Activated CD4-positive, alpha-beta memory T cell treated with anti-CD3 and anti-CD28 coated beads for 36 hours (primary cell): Measurements from ENCODE around the gene EIF4G1. TPM values are rescaled to one million over a fixed set of nuclear protein-coding genes. Genes with fewer than 3 reads are reported as not detected.

ENCODE experiments used
- CTCF ChIA-PET: fragments of 350-600 bp; sonication (Branson Sonifier 250); formaldehyde crosslinking; loops from one replicate; lab custom pipeline; 2021; ENCODE audit warnings: antibody characterized with exemption, inconsistent platforms; lab: Charles Lee
- POLR2A ChIA-PET: fragments of 350-600 bp; sonication (Branson Sonifier 250); formaldehyde crosslinking; loops from one replicate; lab custom pipeline; 2021; ENCODE audit warnings: antibody characterized with exemption; lab: Charles Lee
- DNase-seq: peaks from one replicate; pipeline ENCODE4 v3.0.0-alpha.2; 2020
- H3K27ac Mint-ChIP-seq: one replicate; pipeline ENCODE4 v1.8.0; 2021; ENCODE audit warnings: mixed read lengths
- H3K27me3 Mint-ChIP-seq: one replicate; pipeline ENCODE4 v1.8.0; 2021; ENCODE audit warnings: mixed read lengths
- H3K36me3 Mint-ChIP-seq: one replicate; pipeline ENCODE4 v1.8.0; 2021; ENCODE audit warnings: mixed read lengths
- H3K4me1 Mint-ChIP-seq: one replicate; pipeline ENCODE4 v1.8.0; 2021; ENCODE audit warnings: low read depth, mixed read lengths
- H3K4me3 Mint-ChIP-seq: one replicate; pipeline ENCODE4 v1.8.0; 2021; ENCODE audit warnings: mild to moderate bottlenecking, mixed read lengths
- H3K9me3 Mint-ChIP-seq: one replicate; pipeline ENCODE4 v1.8.0; 2021; ENCODE audit warnings: mixed read lengths
- intact Hi-C: fragments of 100-400 bp; cut with micrococcal nuclease; formaldehyde crosslinking; loops from one replicate; pipeline ENCODE4 v1.15.1; 2023
- total RNA-seq, 2 experiments: library from RNA; stranded (reverse); gene quantifications; one replicate each; pipeline ENCODE4 v1.2.3, GENCODE V29; 2021

EIF4G1 gene
- total RNA-seq, 2 experiments from 2014 or later = 410 to 432 TPM

DNA sequence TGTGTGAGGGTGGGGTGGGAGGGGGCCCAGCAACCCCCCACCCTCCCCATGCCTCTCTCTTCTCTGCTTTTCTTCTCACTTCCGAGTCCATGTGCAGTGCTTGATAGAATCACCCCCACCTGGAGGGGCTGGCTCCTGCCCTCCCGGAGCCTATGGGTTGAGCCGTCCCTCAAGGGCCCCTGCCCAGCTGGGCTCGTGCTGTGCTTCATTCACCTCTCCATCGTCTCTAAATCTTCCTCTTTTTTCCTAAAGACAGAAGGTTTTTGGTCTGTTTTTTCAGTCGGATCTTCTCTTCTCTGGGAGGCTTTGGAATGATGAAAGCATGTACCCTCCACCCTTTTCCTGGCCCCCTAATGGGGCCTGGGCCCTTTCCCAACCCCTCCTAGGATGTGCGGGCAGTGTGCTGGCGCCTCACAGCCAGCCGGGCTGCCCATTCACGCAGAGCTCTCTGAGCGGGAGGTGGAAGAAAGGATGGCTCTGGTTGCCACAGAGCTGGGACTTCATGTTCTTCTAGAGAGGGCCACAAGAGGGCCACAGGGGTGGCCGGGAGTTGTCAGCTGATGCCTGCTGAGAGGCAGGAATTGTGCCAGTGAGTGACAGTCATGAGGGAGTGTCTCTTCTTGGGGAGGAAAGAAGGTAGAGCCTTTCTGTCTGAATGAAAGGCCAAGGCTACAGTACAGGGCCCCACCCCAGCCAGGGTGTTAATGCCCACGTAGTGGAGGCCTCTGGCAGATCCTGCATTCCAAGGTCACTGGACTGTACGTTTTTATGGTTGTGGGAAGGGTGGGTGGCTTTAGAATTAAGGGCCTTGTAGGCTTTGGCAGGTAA is 31.1 kb downstream of the EIF4G1 start:
- CTCF ChIA-PET = interaction anchor here (0.5 to 1.5 kb wide), 3 partner anchors 9 to 22 kb away, joined by 3 to 9 read pairs (median 3); no protein-coding TSS in a partner anchor

DNA sequence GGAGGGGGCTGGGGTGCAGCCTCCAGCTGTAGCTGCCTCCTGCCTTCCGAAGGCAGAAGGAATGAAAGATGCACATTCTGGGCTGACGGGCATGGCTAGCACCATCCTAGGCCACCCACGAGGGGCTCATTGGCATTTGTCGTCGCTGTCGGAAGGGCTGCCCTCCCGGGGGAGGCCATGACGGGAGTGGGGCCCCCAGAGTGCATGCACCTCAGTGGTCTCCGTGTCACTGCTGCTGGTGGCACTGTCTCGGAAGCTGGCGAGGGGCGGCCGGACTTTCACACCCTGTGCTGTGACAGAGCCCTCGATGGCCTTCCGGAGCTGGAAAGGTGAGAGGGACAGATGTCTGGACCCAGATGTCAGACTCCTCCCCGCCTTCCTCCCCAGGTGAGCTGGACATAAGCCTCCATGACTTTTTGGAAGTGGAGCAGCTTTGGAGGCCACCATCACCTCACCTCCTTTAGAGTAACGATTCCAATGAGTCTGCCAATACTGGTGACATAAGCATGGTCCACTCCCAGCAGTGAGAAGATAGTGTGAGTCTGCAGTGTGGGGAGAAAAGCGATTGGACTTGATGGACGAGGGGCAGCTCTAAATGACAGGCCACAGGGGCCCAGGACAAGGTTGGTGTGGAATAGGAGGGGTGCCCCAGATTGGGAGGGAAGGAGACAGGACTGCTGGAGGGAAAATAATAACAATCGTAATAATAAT is 32.2 kb downstream of the EIF4G1 start:
- ChIA-PET POLR2A (no interaction called here), CTCF (interaction anchor here (1.5 kb wide), 1 partner anchor 15 kb away, joined by 3 read pairs; no protein-coding TSS in a partner anchor)
- no peaks in the 10 kb centered on the region for H3K4me1 Mint-ChIP-seq
- intact Hi-C loops = no loop called here
- no peaks in the 10 kb centered on the region for H3K27me3 Mint-ChIP-seq
- no peak overlapping the region for H3K4me3 Mint-ChIP-seq
- H3K9me3 Mint-ChIP-seq = no peaks in the 10 kb centered on the region
- H3K27ac Mint-ChIP-seq = no peak overlapping the region
- H3K36me3 Mint-ChIP-seq = peaks cover 2% of the 10 kb centered on the region
- no peak for DNase-seq

More for the DNA sequence above, 31.1 kb downstream of the EIF4G1 start:
- peak; percentile 26 for DNase-seq
- Mint-ChIP-seq H3K4me3 (no peak overlapping the region), H3K27me3 (no peaks in the 10 kb centered on the region), H3K36me3 (peaks cover 2% of the 10 kb centered on the region), H3K9me3 (no peaks in the 10 kb centered on the region), H3K27ac (no peak overlapping the region), H3K4me1 (no peaks in the 10 kb centered on the region)
- intact Hi-C loops = no loop called here
- POLR2A ChIA-PET = no interaction called here

- no peaks in the 10 kb centered on the region for H3K27me3 Mint-ChIP-seq
- H3K27ac Mint-ChIP-seq = no peak overlapping the region
- no peaks in the 10 kb centered on the region for H3K9me3 Mint-ChIP-seq
- H3K36me3 Mint-ChIP-seq = peaks cover 2% of the 10 kb centered on the region
- POLR2A ChIA-PET = no interaction called here
- CTCF ChIA-PET = interaction anchor here (1.5 kb wide), 1 partner anchor 15 kb away, joined by 3 read pairs; no protein-coding TSS in a partner anchor
- no peak for DNase-seq
- no peak overlapping the region for H3K4me3 Mint-ChIP-seq
- no peaks in the 10 kb centered on the region for H3K4me1 Mint-ChIP-seq
- intact Hi-C loops = no loop called here
These were observed 33.1 kb downstream of the EIF4G1 start for GRCh38 chr3:184347321-184348056.

DNA sequence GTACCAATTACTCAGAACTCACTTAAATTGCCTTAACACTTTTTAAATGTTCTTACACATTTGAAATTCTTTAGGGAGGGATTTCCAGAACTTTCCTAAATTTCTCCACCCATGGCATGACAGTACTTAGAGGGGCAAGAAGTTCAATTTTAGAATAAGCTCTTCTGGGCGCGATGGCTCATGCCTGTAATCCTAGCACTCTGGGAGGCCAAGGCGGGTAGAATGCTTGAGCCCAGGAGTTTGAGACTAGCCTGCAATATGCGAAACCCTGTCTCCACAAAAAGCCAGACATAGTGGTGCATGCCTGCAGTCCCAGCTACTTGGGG is 33.6 kb downstream of the EIF4G1 start:
- no peak for DNase-seq
- H3K9me3 Mint-ChIP-seq = no peaks in the 10 kb centered on the region
- H3K4me3 Mint-ChIP-seq = no peak overlapping the region
- H3K4me1 Mint-ChIP-seq = no peaks in the 10 kb centered on the region
- ChIA-PET CTCF (no interaction called here), POLR2A (interaction anchor here (1.0 kb wide), 1 partner anchor 14 kb away, joined by 3 read pairs; no protein-coding TSS in a partner anchor)
- H3K27ac Mint-ChIP-seq = no peak overlapping the region
- H3K36me3 Mint-ChIP-seq = peaks cover 2% of the 10 kb centered on the region
- intact Hi-C loops = no loop called here
- H3K27me3 Mint-ChIP-seq = no peaks in the 10 kb centered on the region

DNA sequence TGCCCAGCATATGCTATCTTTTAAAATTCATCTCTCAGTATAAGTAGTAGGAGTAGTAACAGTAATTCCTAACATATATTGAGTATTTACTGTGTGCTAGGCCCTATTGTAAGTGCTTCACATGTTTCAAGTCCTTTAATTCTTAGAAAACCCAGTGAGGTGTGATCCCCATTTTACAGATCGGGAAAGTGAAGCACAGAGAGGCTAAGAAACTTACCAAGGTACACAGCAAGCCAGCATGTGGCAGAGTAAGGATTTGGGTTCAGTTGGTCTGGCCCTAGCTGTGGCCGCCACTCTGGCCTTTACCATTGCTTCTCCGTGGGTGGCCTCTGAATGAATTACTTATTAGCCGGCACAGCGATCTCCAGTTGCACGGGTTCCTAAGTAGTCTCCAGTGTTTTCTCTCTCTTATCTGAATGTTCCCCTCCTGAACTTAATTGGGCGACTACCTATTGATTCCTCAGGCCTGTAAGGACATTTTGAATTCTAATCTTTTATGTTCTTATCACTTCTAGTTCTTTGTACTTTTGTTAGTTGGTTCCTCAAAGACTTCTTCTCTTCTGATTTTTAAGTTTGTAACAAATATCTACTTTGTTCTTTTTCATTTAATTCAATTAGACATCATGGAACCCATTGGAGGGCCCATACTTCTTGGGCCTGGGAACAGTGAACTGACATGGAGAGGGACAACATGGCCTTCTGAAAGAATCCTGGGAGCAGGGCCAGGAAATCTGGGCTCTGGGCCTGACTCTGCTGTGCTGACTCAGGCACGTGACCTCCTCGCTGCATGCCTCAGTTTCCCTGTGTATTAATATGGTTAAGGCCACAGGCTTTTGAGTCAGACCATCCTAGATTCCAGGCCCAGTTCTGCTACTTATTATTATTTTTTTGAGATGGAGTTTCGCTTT is 35.4 kb downstream of the EIF4G1 start:
- H3K27me3 Mint-ChIP-seq = no peaks in the 10 kb centered on the region
- H3K9me3 Mint-ChIP-seq = no peaks in the 10 kb centered on the region
- H3K4me3 Mint-ChIP-seq = no peak overlapping the region
- no peak for DNase-seq
- intact Hi-C loops = no loop called here
- POLR2A ChIA-PET = no interaction called here
- no peak overlapping the region for H3K27ac Mint-ChIP-seq
- CTCF ChIA-PET = interaction anchor here (1.0 kb wide), 1 partner anchor 11 kb away, joined by 3 read pairs; no protein-coding TSS in a partner anchor
- peaks cover 2% of the 10 kb centered on the region for H3K36me3 Mint-ChIP-seq
- H3K4me1 Mint-ChIP-seq = no peaks in the 10 kb centered on the region

DNA sequence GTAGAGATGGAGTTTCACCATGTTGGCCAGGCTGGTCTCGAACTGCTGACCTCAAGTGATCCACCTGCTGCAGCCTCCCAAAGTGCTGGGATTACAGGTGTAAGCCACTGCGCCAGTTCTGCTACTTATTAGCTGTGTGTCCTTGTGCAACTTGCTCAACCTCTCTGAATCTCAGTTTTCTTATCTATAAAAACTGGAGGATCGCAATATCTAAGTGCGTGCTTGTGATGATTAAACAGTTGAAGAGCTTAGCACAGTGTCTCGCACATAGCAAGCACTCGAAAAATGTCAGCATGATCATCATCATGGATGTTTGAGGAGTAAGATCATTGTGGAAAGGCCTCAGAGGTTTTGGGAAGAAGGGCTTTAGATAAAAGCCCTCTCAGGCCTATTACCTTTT is 36.2 kb downstream of the EIF4G1 start:
- H3K4me1 Mint-ChIP-seq = no peaks in the 10 kb centered on the region
- H3K36me3 Mint-ChIP-seq = no peaks in the 10 kb centered on the region
- no peaks in the 10 kb centered on the region for H3K27me3 Mint-ChIP-seq
- no peak overlapping the region for H3K27ac Mint-ChIP-seq
- intact Hi-C loops = no loop called here
- ChIA-PET CTCF (no interaction called here), POLR2A (no interaction called here)
- DNase-seq = no peak
- no peak overlapping the region for H3K4me3 Mint-ChIP-seq
- H3K9me3 Mint-ChIP-seq = no peaks in the 10 kb centered on the region

GRCh38 chr3:184351511-184352148 is 37.2 kb downstream of the EIF4G1 start:
- ChIA-PET CTCF (interaction anchor here (1.6 kb wide), 1 partner anchor 162 kb away, joined by 4 read pairs; no protein-coding TSS in a partner anchor), POLR2A (no interaction called here)
- Mint-ChIP-seq H3K4me3 (no peak overlapping the region), H3K9me3 (no peaks in the 10 kb centered on the region), H3K4me1 (no peaks in the 10 kb centered on the region), H3K27me3 (no peaks in the 10 kb centered on the region), H3K36me3 (no peaks in the 10 kb centered on the region), H3K27ac (no peak overlapping the region)
- no peak for DNase-seq
- intact Hi-C loops = no loop called here

DNA sequence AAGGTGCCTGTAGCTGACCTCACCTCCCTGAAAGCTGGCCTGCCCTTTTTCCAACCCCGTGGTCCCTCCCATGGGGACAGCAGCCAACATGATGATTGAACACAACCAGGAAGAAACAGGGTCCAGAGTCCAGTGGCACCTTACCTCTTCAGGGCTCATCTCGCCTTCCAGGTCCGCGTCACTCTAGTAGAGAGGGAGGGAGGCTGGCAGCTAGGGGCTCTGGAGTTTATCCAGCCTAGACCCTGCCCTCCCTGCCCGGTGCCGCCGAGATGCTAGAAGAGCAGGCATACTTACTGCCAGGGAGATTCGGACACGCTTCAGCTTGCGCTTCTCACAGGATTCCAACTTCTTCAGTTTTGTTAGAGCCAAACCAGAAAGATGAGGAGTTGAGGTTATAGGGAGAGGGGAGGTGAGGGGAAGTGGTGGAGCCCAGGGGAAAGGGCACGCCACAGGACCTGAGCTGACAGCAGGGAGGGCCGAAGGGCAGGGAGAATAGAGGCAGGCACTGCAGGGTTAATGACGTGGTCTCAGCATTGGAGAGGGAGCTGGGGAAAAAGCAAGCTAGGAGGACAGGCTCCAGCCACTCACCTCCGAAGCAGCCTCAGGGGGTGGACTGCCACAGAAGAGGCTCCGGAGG is 37.9 kb downstream of the EIF4G1 start:
- H3K27me3 Mint-ChIP-seq = no peaks in the 10 kb centered on the region
- no peaks in the 10 kb centered on the region for H3K4me1 Mint-ChIP-seq
- ChIA-PET CTCF (interaction anchor here (1.6 to 3.7 kb wide), 2 partner anchors 20 to 162 kb away, joined by 4 to 22 read pairs; no protein-coding TSS in a partner anchor), POLR2A (no interaction called here)
- H3K27ac Mint-ChIP-seq = no peak overlapping the region
- DNase-seq = no peak
- intact Hi-C loops = no loop called here
- H3K9me3 Mint-ChIP-seq = no peaks in the 10 kb centered on the region
- no peaks in the 10 kb centered on the region for H3K36me3 Mint-ChIP-seq
- H3K4me3 Mint-ChIP-seq = no peak overlapping the region

GRCh38 chr3:184352897-184353545 is 38.6 kb downstream of the EIF4G1 start:
- CTCF ChIA-PET = interaction anchor here (1.1 to 3.7 kb wide), 11 partner anchors 8 to 189 kb away, joined by 3 to 23 read pairs (median 6); partner anchors contain the start of genes CLCN2, FAM131A and POLR2H
- H3K27ac Mint-ChIP-seq = no peak overlapping the region
- POLR2A ChIA-PET = no interaction called here
- no peaks in the 10 kb centered on the region for H3K27me3 Mint-ChIP-seq
- no peaks in the 10 kb centered on the region for H3K36me3 Mint-ChIP-seq
- no peak for DNase-seq
- H3K4me3 Mint-ChIP-seq = no peak overlapping the region
- intact Hi-C loops = no loop called here
- no peaks in the 10 kb centered on the region for H3K4me1 Mint-ChIP-seq
- H3K9me3 Mint-ChIP-seq = no peaks in the 10 kb centered on the region

DNA sequence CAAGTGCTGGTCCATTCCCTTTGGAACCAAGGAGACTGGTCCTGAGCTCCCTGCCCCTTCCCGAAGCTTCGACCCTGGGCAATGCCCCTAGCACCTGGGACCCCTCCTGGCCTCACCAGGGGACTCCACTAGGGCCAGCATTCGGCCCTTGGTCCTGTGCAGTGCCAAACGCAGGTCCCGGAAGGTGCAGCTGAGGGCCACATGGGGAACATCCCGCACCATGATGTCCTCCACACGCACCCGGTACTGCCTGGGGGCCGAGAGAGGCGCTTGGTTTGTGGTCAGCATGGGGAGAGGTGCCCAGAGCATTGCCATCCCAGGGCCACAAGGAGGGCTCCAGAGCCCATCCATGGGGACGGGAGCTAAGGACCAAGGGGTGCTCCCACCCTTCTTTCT is 39.1 kb downstream of the EIF4G1 start:
- Mint-ChIP-seq H3K4me1 (no peaks in the 10 kb centered on the region), H3K27ac (no peak overlapping the region), H3K36me3 (no peaks in the 10 kb centered on the region), H3K27me3 (no peaks in the 10 kb centered on the region), H3K9me3 (no peaks in the 10 kb centered on the region), H3K4me3 (no peak overlapping the region)
- intact Hi-C loops = no loop called here
- DNase-seq = no peak
- ChIA-PET CTCF (interaction anchor here (0.7 to 3.7 kb wide), 18 partner anchors 8 to 219 kb away, joined by 3 to 23 read pairs (median 6); partner anchors contain the start of genes CLCN2, FAM131A and POLR2H), POLR2A (no interaction called here)
